Right lobe of liver (tissue), 4 donors: Measurements from ENCODE around the gene UGT2B11.
"Not testable (repeated sequence)": the region's sequence is repeated elsewhere in the genome, so short reads cannot be mapped to it uniquely, and the experiment has no call there.

Experiments used
- CTCF ChIP-seq, 4 donors: fragments of 200-600 bp in 3 of 4; fragments of 450-650 bp in 1 of 4; IDR thresholded peaks; one replicate each; pipeline versions ENCODE4 v1.5.1 to v1.8.0; 2016 to 2022; ENCODE audit warnings: antibody characterized with exemption in 4 of 4, mild to moderate bottlenecking in 2 of 4
- POLR2A ChIP-seq: fragments of 450-650 bp; IDR thresholded peaks from one replicate; pipeline ENCODE4 v1.6.1; 2017; ENCODE audit warnings: antibody characterized with exemption, mild to moderate bottlenecking
- donor health status: DM: no; HTN: no; CAD: no.
- donor health status: DM: no; HTN: no; CAD: no.
- donor health status: DM: no; HTN: yes; CAD: no.

- TF ChIP-seq CTCF (IDR thresholded peaks at IDR 0.05); POLR2A: not testable (repeated sequence)
These were observed 48.8 kb downstream of the UGT2B11 start for GRCh38 chr4:69165707-69166106.
